Stimulated activated naive CD4-positive, alpha-beta T cell treated with Interleukin-2 at 50 U/mL for 16 hours (primary cell): ENCODE measurements around the gene FRMD3.

ENCODE experiments used
- DNase-seq: peaks from one replicate; lab custom pipeline; 2025; lab: John Stamatoyannopoulos, UW

The FRMD3 gene

GRCh38 chr9:83235526-83235925 is 302.7 kb downstream of the FRMD3 start:
- no peak for DNase-seq

- no peak for DNase-seq
Measured at GRCh38 chr9:83234541-83234940, 303.7 kb downstream of the FRMD3 start.

- DNase-seq, result no peak
Measured at GRCh38 chr9:83233647-83234046, 304.6 kb downstream of the FRMD3 start.

- no peak for DNase-seq
Measured at GRCh38 chr9:83231039-83231438, 307.2 kb downstream of the FRMD3 start.

- DNase-seq, result no peak
Measured at GRCh38 chr9:83220730-83221129, 317.5 kb downstream of the FRMD3 start.

GRCh38 chr9:83219924-83220438 is 318.2 kb downstream of the FRMD3 start:
- no peak for DNase-seq

- DNase-seq, result no peak
Measured at GRCh38 chr9:83219154-83219923, 318.9 kb downstream of the FRMD3 start.

- DNase-seq, result no peak
Measured at GRCh38 chr9:83218411-83219090, 319.6 kb downstream of the FRMD3 start.

GRCh38 chr9:83209188-83209731 is 328.9 kb downstream of the FRMD3 start:
- DNase-seq, result no peak

- DNase-seq, result no peak
Measured at GRCh38 chr9:83208065-83208850, 329.9 kb downstream of the FRMD3 start.

GRCh38 chr9:83204047-83204446 is 334.2 kb downstream of the FRMD3 start:
- no peak for DNase-seq

GRCh38 chr9:83200531-83200930 is 337.7 kb downstream of the FRMD3 start:
- no peak for DNase-seq

GRCh38 chr9:83199832-83200231 is 338.4 kb downstream of the FRMD3 start:
- DNase-seq, result no peak

- no peak for DNase-seq
Measured at GRCh38 chr9:83199240-83199639, 339.0 kb downstream of the FRMD3 start.

- DNase-seq, result no peak
Measured at GRCh38 chr9:83198371-83198770, 339.8 kb downstream of the FRMD3 start.

- no peak for DNase-seq
Measured at GRCh38 chr9:83197591-83197990, 340.6 kb downstream of the FRMD3 start.

- DNase-seq, result no peak
Measured at GRCh38 chr9:83196946-83197345, 341.3 kb downstream of the FRMD3 start.
